Testis (tissue), 2 donors: ENCODE measurements around the gene DPEP1.

ENCODE experiments used
- POLR2A ChIP-seq: fragments of 450-650 bp; IDR thresholded peaks from one replicate; pipeline ENCODE4 v1.6.1; 2017; ENCODE audit warnings: antibody characterized with exemption, mild to moderate bottlenecking, moderate library complexity
- TF ChIP-seq, protein P1 (sequence below), 3 experiments: fragments of 450-650 bp in 2 of 3; fragments of 200-600 bp in 1 of 3; sonication (generic) in 1 of 3; IDR thresholded peaks; one replicate each; pipeline ENCODE4 v1.5.1; 2016 to 2019; ENCODE audit warnings: antibody characterized with exemption in 3 of 3, mild to moderate bottlenecking in 2 of 3, moderate library complexity in 1 of 3

DNA sequence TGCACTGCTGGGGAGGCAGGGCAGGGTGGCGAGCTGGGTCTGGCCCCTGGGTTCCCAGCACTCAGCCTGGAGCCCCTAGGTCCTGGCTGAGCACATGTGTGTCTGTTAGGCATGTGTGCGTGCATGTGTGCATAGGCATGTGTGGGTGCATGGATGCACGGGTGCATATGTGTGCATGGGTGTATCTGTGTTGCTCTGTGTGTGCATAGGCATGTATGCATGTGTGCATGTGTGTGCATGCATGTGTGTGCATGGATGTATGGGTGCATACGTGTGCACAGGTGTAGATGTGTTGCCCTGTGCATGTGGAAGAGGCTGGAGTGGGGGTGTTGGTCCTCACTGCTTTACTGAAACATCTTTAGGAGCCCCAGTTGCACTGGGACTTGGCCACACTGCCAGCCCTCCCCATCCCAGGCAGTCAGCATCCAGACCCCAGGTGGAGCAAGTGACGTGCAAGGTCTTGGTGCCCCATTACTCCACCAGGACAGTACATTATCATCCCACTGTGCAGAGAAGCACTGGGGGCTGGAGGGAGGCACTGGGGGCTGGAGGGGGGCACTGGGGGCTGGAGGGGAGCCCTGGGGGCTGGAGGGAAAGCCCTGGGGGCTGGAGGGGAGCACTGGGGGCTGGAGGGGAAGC, 10.4 kb upstream of the DPEP1 start:
- TF ChIP-seq, protein P1, sequence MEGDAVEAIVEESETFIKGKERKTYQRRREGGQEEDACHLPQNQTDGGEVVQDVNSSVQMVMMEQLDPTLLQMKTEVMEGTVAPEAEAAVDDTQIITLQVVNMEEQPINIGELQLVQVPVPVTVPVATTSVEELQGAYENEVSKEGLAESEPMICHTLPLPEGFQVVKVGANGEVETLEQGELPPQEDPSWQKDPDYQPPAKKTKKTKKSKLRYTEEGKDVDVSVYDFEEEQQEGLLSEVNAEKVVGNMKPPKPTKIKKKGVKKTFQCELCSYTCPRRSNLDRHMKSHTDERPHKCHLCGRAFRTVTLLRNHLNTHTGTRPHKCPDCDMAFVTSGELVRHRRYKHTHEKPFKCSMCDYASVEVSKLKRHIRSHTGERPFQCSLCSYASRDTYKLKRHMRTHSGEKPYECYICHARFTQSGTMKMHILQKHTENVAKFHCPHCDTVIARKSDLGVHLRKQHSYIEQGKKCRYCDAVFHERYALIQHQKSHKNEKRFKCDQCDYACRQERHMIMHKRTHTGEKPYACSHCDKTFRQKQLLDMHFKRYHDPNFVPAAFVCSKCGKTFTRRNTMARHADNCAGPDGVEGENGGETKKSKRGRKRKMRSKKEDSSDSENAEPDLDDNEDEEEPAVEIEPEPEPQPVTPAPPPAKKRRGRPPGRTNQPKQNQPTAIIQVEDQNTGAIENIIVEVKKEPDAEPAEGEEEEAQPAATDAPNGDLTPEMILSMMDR (IDR thresholded peaks at IDR 0.05), result no peak
- TF ChIP-seq POLR2A, result no peak
